ENCODE results near the gene PACRG. TPM values are rescaled to one million over a fixed set of nuclear protein-coding genes. Genes with fewer than 3 reads are reported as not detected.

PACRG gene
- total and polyA plus RNA-seq, 2 experiments from 2014 or later, result 0.83 to 3.7 TPM

- TF ChIP-seq, protein P1, sequence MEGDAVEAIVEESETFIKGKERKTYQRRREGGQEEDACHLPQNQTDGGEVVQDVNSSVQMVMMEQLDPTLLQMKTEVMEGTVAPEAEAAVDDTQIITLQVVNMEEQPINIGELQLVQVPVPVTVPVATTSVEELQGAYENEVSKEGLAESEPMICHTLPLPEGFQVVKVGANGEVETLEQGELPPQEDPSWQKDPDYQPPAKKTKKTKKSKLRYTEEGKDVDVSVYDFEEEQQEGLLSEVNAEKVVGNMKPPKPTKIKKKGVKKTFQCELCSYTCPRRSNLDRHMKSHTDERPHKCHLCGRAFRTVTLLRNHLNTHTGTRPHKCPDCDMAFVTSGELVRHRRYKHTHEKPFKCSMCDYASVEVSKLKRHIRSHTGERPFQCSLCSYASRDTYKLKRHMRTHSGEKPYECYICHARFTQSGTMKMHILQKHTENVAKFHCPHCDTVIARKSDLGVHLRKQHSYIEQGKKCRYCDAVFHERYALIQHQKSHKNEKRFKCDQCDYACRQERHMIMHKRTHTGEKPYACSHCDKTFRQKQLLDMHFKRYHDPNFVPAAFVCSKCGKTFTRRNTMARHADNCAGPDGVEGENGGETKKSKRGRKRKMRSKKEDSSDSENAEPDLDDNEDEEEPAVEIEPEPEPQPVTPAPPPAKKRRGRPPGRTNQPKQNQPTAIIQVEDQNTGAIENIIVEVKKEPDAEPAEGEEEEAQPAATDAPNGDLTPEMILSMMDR (IDR thresholded peaks at IDR 0.05; ENCODE audit: low read depth, low read length), result no peak
- no peaks in the 10 kb centered on the region for H3K36me3 ChIP-seq
- no peak overlapping the region for H3K27ac ChIP-seq
- H3K4me3 ChIP-seq, result no peak overlapping the region
- no peaks in the 10 kb centered on the region for H3K27me3 ChIP-seq
- DNase-seq (ENCODE audit: low read depth in 1 of 2, low spot score in 1 of 2), result no peak
- H3K9me3 ChIP-seq (ENCODE audit: low read depth), result no peaks in the 10 kb centered on the region
- peaks cover 19% of the 10 kb centered on the region for H3K4me1 ChIP-seq (ENCODE audit: low read depth)
These were observed 25.3 kb upstream of the PACRG start for GRCh38 chr6:162702446-162702845.

GRCh38 chr6:162704001-162704400 is 23.8 kb upstream of the PACRG start:
- no peak overlapping the region for H3K27ac ChIP-seq
- peaks cover 19% of the 10 kb centered on the region for H3K4me1 ChIP-seq (ENCODE audit: low read depth)
- no peaks in the 10 kb centered on the region for H3K9me3 ChIP-seq (ENCODE audit: low read depth)
- H3K36me3 ChIP-seq, result no peaks in the 10 kb centered on the region
- TF ChIP-seq, protein P1 (IDR thresholded peaks at IDR 0.05; ENCODE audit: low read depth, low read length), result no peak
- no peak overlapping the region for H3K4me3 ChIP-seq
- H3K27me3 ChIP-seq, result no peaks in the 10 kb centered on the region
- no peak for DNase-seq (ENCODE audit: low read depth in 1 of 2, low spot score in 1 of 2)

GRCh38 chr6:162705736-162706135 is 22.0 kb upstream of the PACRG start:
- H3K27me3 ChIP-seq, result no peaks in the 10 kb centered on the region
- no peak for DNase-seq (ENCODE audit: low read depth in 1 of 2, low spot score in 1 of 2)
- peak overlapping the region; percentile 22 for H3K27ac ChIP-seq
- no peaks in the 10 kb centered on the region for H3K36me3 ChIP-seq
- TF ChIP-seq, protein P1 (IDR thresholded peaks at IDR 0.05; ENCODE audit: low read depth, low read length), result no peak
- no peak overlapping the region for H3K4me3 ChIP-seq
- no peaks in the 10 kb centered on the region for H3K9me3 ChIP-seq (ENCODE audit: low read depth)
- peaks cover 19% of the 10 kb centered on the region for H3K4me1 ChIP-seq (ENCODE audit: low read depth)

GRCh38 chr6:162706232-162706631 is 21.5 kb upstream of the PACRG start:
- H3K36me3 ChIP-seq, result no peaks in the 10 kb centered on the region
- H3K4me1 ChIP-seq (ENCODE audit: low read depth), result peaks cover 19% of the 10 kb centered on the region
- TF ChIP-seq, protein P1 (IDR thresholded peaks at IDR 0.05; ENCODE audit: low read depth, low read length), result no peak
- H3K4me3 ChIP-seq, result no peak overlapping the region
- H3K27me3 ChIP-seq, result no peaks in the 10 kb centered on the region
- H3K9me3 ChIP-seq (ENCODE audit: low read depth), result no peaks in the 10 kb centered on the region
- peak overlapping the region; percentile 9 for H3K27ac ChIP-seq
- DNase-seq (ENCODE audit: low read depth in 1 of 2, low spot score in 1 of 2), result peak; percentile 18 to 57

DNA sequence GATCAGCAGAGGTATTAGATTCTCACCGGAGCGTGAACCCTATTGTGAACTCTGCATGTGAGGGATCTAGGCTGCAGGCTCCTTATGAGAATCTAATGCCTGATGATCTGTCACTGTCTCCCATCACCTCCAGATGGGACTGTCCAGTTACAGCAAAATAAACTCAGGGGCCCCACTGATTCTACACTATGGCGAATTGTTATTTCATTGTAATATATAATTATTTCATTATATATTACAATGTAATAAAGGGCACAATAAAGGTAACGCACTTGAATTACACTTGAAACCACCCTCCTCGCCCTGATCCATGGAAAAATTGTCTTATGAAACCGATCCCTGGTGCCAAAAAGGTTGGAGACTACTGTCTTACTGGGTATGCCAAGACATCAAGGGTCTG is 18.8 kb upstream of the PACRG start:
- H3K4me1 ChIP-seq (ENCODE audit: low read depth), result peaks cover 19% of the 10 kb centered on the region

More for the DNA sequence above, 18.8 kb upstream of the PACRG start:
- H3K27ac ChIP-seq, result no peak overlapping the region
- no peaks in the 10 kb centered on the region for H3K27me3 ChIP-seq
- no peaks in the 10 kb centered on the region for H3K9me3 ChIP-seq (ENCODE audit: low read depth)
- H3K36me3 ChIP-seq, result no peaks in the 10 kb centered on the region
- H3K4me3 ChIP-seq, result no peak overlapping the region
- no peak for DNase-seq (ENCODE audit: low read depth in 1 of 2, low spot score in 1 of 2)
- TF ChIP-seq, protein P1 (IDR thresholded peaks at IDR 0.05; ENCODE audit: low read depth, low read length), result no peak

All from cardiac muscle cell (in vitro differentiated cells and primary cell).